Suprapubic skin (tissue), 4 donors: ENCODE measurements around the gene ATXN2. TPM values are rescaled to one million over a fixed set of nuclear protein-coding genes. Genes with fewer than 3 reads are reported as not detected.
A peak's percentile ranks its signal among the peaks of the same experiment; 100 is the strongest.

Source experiments
- DNase-seq, 2 donors: peaks; one replicate each; pipeline ENCODE4 v3.0.0-alpha.2; 2019; ENCODE audit warnings: low spot score in 2 of 2
- H3K27ac ChIP-seq: fragments of 200-600 bp; sonication (generic); one replicate; pipeline ENCODE4 v1.5.1; 2019
- H3K27me3 ChIP-seq: fragments of 200-600 bp; sonication (generic); one replicate; pipeline ENCODE4 v1.5.1; 2019
- H3K36me3 ChIP-seq: fragments of 200-600 bp; sonication (generic); one replicate; pipeline ENCODE4 v1.5.1; 2019
- H3K4me1 ChIP-seq: fragments of 200-600 bp; sonication (generic); one replicate; pipeline ENCODE4 v1.5.1; 2019
- H3K4me3 ChIP-seq: fragments of 200-600 bp; sonication (generic); one replicate; pipeline ENCODE4 v1.5.1; 2019; ENCODE audit warnings: mild to moderate bottlenecking
- H3K9me3 ChIP-seq: fragments of 200-600 bp; sonication (generic); one replicate; pipeline ENCODE4 v1.5.1; 2019
- CTCF ChIP-seq, 2 donors: fragments of 200-600 bp in 1 of 2; fragments of 450-650 bp in 1 of 2; sonication (generic) in 1 of 2; IDR thresholded peaks; one replicate each; pipeline ENCODE4 v1.5.1; 2016 to 2019; ENCODE audit warnings: antibody characterized with exemption in 2 of 2, mild to moderate bottlenecking in 1 of 2, moderate library complexity in 1 of 2
- EP300 ChIP-seq: sonication (generic); formaldehyde crosslinking; IDR thresholded peaks from one replicate; pipeline ENCODE4 v1.6.1; 2017; ENCODE audit warnings: antibody characterized with exemption
- POLR2A ChIP-seq, 2 donors: fragments of 450-650 bp; IDR thresholded peaks; one replicate each; pipeline ENCODE4 v1.6.1; 2017; ENCODE audit warnings: antibody characterized with exemption in 2 of 2, mild to moderate bottlenecking in 2 of 2, moderate library complexity in 2 of 2
- POLR2AphosphoS5 ChIP-seq, 3 donors: sonication (generic); formaldehyde crosslinking; IDR thresholded peaks; one replicate each; pipeline ENCODE4 v1.6.1; 2017; ENCODE audit warnings: antibody characterized with exemption in 3 of 3
- WGBS: methylation state at CpG from one replicate; pipeline ENCODE4 v1.1.5; 2018; 5-methylcytosine and 5-hydroxymethylcytosine counted together
- total RNA-seq, 4 donors: library from RNA; depleted of rRNA; stranded (reverse); fragments of >200 nt; gene quantifications; one replicate each; pipeline ENCODE4 v1.1.0, GENCODE V29; 2016

The ATXN2 gene
- total RNA-seq, 4 donors from 2014 or later: 23.3 to 62.8 (median 35.8) TPM

DNA sequence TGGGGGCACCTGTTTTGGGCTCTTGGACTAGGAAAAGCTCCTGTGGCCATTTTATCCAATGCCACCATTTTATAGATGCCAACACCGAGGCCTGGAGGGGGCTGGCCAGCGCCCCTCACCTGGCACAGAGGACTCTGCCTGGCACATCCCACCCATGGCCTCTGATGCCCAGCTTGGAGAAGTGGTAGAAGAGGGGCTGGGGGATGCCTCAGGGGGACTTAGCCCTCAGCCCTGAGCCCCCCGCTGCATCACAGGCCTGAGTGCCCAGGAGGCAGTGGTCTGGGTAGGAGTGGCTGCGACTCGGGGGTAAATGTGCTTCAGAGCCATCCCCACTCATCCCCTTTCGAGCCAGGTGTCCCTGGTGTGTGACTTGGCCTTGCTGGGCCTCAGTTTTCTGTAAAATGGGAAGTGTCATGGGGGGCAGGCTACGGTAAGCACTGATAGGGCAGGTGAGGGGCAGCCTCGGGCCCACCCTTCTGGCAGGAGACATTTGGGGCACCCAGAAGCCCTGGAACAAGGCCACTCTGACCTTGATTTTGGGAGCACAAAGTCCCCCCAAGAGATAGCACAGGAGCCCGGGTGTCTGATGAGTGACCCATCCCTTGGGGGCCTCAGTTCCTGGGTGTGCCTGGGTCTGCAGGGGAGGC is 170.9 kb downstream of the ATXN2 start:
- peaks cover 53% of the 10 kb centered on the region for H3K4me1 ChIP-seq
- H3K4me3 ChIP-seq: no peak overlapping the region
- H3K27ac ChIP-seq: peak overlapping the region; percentile 2
- H3K9me3 ChIP-seq: no peaks in the 10 kb centered on the region
- TF ChIP-seq POLR2A (IDR thresholded peaks at IDR 0.05): no peak
- TF ChIP-seq POLR2AphosphoS5 (IDR thresholded peaks at IDR 0.05): no peak
- WGBS: 91% methylated on average over 6 of the region's 9 CpGs
- H3K27me3 ChIP-seq: no peaks in the 10 kb centered on the region
- no peaks in the 10 kb centered on the region for H3K36me3 ChIP-seq
- peak in 1 of 2 donors; percentile 70 for DNase-seq

DNA sequence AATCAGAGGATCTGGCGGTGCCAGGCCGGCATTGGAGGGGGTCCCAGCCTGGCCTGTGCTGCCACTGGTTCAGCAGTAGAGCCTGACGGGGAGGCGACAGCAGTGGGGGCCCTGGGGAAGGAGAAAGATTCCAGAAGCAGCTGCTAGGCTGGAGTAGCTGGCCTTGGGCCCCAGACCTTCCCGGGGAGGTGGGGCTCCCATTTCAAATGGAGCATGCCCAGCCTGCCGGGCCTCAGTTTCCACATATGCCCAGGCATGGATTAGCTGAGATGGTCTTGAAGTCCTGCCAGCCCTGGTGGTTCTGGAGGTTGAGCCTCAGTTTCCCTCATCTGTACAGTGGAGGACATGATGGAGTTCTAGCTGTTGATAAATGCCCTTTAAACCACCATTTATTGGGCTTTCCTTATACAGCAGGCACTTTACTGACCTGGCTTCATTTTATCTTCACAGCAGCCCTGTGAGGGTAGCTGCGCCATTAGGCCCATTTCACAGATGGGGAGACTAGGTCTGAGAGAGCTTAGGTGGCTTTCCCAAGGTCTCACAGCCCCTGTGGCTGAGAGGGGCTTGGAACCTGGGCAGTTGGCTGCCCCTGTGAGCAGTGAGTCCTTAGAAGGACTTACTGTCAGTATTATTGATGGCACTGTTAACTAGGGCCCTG is 171.6 kb downstream of the ATXN2 start:
- no peaks in the 10 kb centered on the region for H3K27me3 ChIP-seq
- no peak overlapping the region for H3K4me3 ChIP-seq
- H3K27ac ChIP-seq: no peak overlapping the region
- WGBS: 91% methylated on average over 7 of the region's 7 CpGs
- DNase-seq: no peak
- TF ChIP-seq CTCF (IDR thresholded peaks at IDR 0.05) (no peak), POLR2A (IDR thresholded peaks at IDR 0.05) (no peak), EP300 (no peak), POLR2AphosphoS5 (IDR thresholded peaks at IDR 0.05) (no peak)
- peaks cover 50% of the 10 kb centered on the region for H3K4me1 ChIP-seq
- no peaks in the 10 kb centered on the region for H3K9me3 ChIP-seq
- no peaks in the 10 kb centered on the region for H3K36me3 ChIP-seq

GRCh38 chr12:111426344-111427185 is 172.6 kb downstream of the ATXN2 start:
- no peaks in the 10 kb centered on the region for H3K36me3 ChIP-seq
- no peaks in the 10 kb centered on the region for H3K9me3 ChIP-seq
- no peak for DNase-seq
- H3K4me1 ChIP-seq: peaks cover 41% of the 10 kb centered on the region
- no peak for TF ChIP-seq CTCF (IDR thresholded peaks at IDR 0.05)
- no peak for TF ChIP-seq POLR2AphosphoS5 (IDR thresholded peaks at IDR 0.05)
- TF ChIP-seq EP300: no peak
- TF ChIP-seq POLR2A (IDR thresholded peaks at IDR 0.05): no peak
- 83% methylated on average over 11 of the region's 11 CpGs for WGBS
- H3K27me3 ChIP-seq: no peaks in the 10 kb centered on the region
- no peak overlapping the region for H3K27ac ChIP-seq
- no peak overlapping the region for H3K4me3 ChIP-seq

DNA sequence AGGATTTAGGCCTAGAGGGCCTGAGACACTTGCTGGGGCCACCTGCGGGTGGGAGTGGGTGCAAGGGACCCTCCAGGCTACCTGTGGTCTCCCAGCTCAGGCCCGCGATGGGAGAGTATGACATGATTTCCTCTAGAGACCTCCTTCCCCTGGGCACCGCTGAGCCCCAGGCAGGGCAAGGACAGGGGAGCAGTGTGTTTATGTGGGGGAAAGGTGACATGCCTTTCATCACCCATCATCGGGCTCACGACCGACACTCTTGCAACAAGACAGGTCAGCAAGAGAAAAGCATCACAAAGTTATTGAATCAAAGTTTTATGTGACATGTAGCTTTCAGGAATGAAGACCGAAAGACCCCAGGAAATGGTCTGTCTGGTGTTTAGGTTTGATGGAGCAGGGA is 173.5 kb downstream of the ATXN2 start:
- 78% methylated on average over 8 of the region's 8 CpGs for WGBS
- no peak overlapping the region for H3K27ac ChIP-seq

GRCh38 chr12:111424793-111425251 is 174.3 kb downstream of the ATXN2 start:
- DNase-seq: no peak
- TF ChIP-seq POLR2AphosphoS5 (IDR thresholded peaks at IDR 0.05): no peak
- TF ChIP-seq EP300: no peak
- no peak for TF ChIP-seq POLR2A (IDR thresholded peaks at IDR 0.05)
- TF ChIP-seq CTCF (IDR thresholded peaks at IDR 0.05): no peak
- Histone ChIP-seq H3K27me3 (no peaks in the 10 kb centered on the region), H3K27ac (no peak overlapping the region), H3K36me3 (peaks cover 6% of the 10 kb centered on the region), H3K4me1 (peaks cover 27% of the 10 kb centered on the region), H3K4me3 (no peak overlapping the region), H3K9me3 (no peaks in the 10 kb centered on the region)
- WGBS: 92% methylated on average over 6 of the region's 6 CpGs

More for the DNA sequence above, 173.5 kb downstream of the ATXN2 start:
- peaks cover 2% of the 10 kb centered on the region for H3K36me3 ChIP-seq
- H3K9me3 ChIP-seq: no peaks in the 10 kb centered on the region
- H3K4me3 ChIP-seq: no peak overlapping the region
- TF ChIP-seq POLR2A (IDR thresholded peaks at IDR 0.05) (no peak), CTCF (IDR thresholded peaks at IDR 0.05) (no peak), EP300 (no peak), POLR2AphosphoS5 (IDR thresholded peaks at IDR 0.05) (no peak)
- DNase-seq: peak in 1 of 2 donors; percentile 69
- no peaks in the 10 kb centered on the region for H3K27me3 ChIP-seq
- H3K4me1 ChIP-seq: peaks cover 36% of the 10 kb centered on the region
